Keratinocyte (primary cell): ENCODE measurements around the gene CACNA1C. TPM values are rescaled to one million over a fixed set of nuclear protein-coding genes. Genes with fewer than 3 reads are reported as not detected.

ENCODE experiments used
- DNase-seq: peaks from one replicate; pipeline ENCODE4 v3.0.0-alpha.2; 2011; ENCODE audit warnings: low read depth, missing footprints, low spot score
- FAIRE-seq: peaks from 2 replicates; lab custom pipeline; 2011; peaks lifted over from hg19 to GRCh38; lab: Jason Lieb, UNC
- H2AFZ ChIP-seq: 2 replicates; pipeline ENCODE4 v1.6.0; 2012; ENCODE audit warnings: low read length, control low read depth, inconsistent platforms; ENCODE audit not compliant: control insufficient read depth
- H3K27ac ChIP-seq: 2 replicates; pipeline ENCODE4 v1.5.1; 2011; ENCODE audit warnings: low read length; ENCODE audit not compliant: control insufficient read depth, insufficient read depth
- H3K27me3 ChIP-seq: 3 replicates; pipeline ENCODE4 v1.6.0; 2011; ENCODE audit warnings: low read length; ENCODE audit not compliant: control insufficient read depth, insufficient read depth; ENCODE audit errors: extremely low read depth
- H3K36me3 ChIP-seq, 2 experiments: 2 replicates in 1 of 2; 3 replicates in 1 of 2; pipeline ENCODE4 v1.5.1; 2011; ENCODE audit warnings: low read length in 2 of 2, mild to moderate bottlenecking in 1 of 2; ENCODE audit not compliant: control insufficient read depth in 2 of 2, insufficient read depth in 2 of 2; ENCODE audit errors: extremely low read depth in 1 of 2
- H3K4me1 ChIP-seq: 3 replicates; pipeline ENCODE4 v1.5.1; 2011; ENCODE audit warnings: low read length; ENCODE audit not compliant: control insufficient read depth, insufficient read depth; ENCODE audit errors: extremely low read depth
- H3K4me2 ChIP-seq: 3 replicates; pipeline ENCODE4 v1.6.0; 2011; ENCODE audit warnings: low read depth, low read length; ENCODE audit not compliant: control insufficient read depth, insufficient read depth; ENCODE audit errors: extremely low read depth
- H3K4me3 ChIP-seq, 3 experiments: fragments of 200-600 bp in 1 of 3; sonication (generic) in 1 of 3; 2 replicates in 2 of 3; 3 replicates in 1 of 3; pipeline ENCODE4 v1.5.1; 2011 to 2016; ENCODE audit warnings: low read length in 3 of 3, mild to moderate bottlenecking in 3 of 3, control low read depth in 2 of 3, inconsistent platforms in 1 of 3, low read depth in 1 of 3, mixed read lengths in 1 of 3, mixed run types in 1 of 3, moderate library complexity in 1 of 3; ENCODE audit not compliant: control insufficient read depth in 2 of 3, insufficient read depth in 2 of 3; ENCODE audit errors: extremely low read depth in 1 of 3
- H3K79me2 ChIP-seq: 2 replicates; pipeline ENCODE4 v1.6.0; 2012; ENCODE audit warnings: low read length; ENCODE audit not compliant: control insufficient read depth, insufficient read depth
- H3K9ac ChIP-seq: 3 replicates; pipeline ENCODE4 v1.6.0; 2011; ENCODE audit warnings: low read length; ENCODE audit not compliant: control insufficient read depth, insufficient read depth; ENCODE audit errors: extremely low read depth
- H3K9me1 ChIP-seq: 3 replicates; pipeline ENCODE4 v1.6.0; 2011; ENCODE audit warnings: low read length; ENCODE audit not compliant: control insufficient read depth, insufficient read depth; ENCODE audit errors: extremely low read depth
- H3K9me3 ChIP-seq: 2 replicates; pipeline ENCODE4 v1.5.1; 2012; ENCODE audit warnings: low read depth, low read length; ENCODE audit not compliant: control insufficient read depth
- H4K20me1 ChIP-seq: 3 replicates; pipeline ENCODE4 v1.6.0; 2011; ENCODE audit warnings: low read length; ENCODE audit not compliant: control insufficient read depth, insufficient read depth; ENCODE audit errors: extremely low read depth
- EZH2 ChIP-seq: IDR thresholded peaks from one replicate; pipeline ENCODE4 v1.6.1; 2012; ENCODE audit warnings: inconsistent platforms, mild to moderate bottlenecking, low read length, moderate library complexity
- dilution Hi-C: fragments of 300-500 bp; cut with MboI; formaldehyde crosslinking; loops from one replicate; pipeline ENCODE4 v1.7.0; 2020; ENCODE audit warnings: low sequenced_read_pairs; ENCODE audit not compliant: extremely low pct_ligation_motif_present
- polyA plus RNA-seq, 5 experiments: library from polyadenylated mRNA; depleted of rRNA in 3 of 5; stranded (reverse) in 3 of 5; stranded (forward) in 1 of 5; unstranded in 1 of 5; fragments of >200 nt; gene quantifications; 1 replicate in 1 of 5; 2 replicates in 3 of 5; 3 replicates in 1 of 5; pipeline versions ENCODE4 v1.2.1 to v1.2.3, GENCODE V29; 2011 to 2012; ENCODE audit warnings: missing spikeins in 2 of 5, low read depth in 1 of 5, low replicate concordance in 1 of 5
- TF ChIP-seq, protein P1 (sequence below), 3 experiments: IDR thresholded peaks in 1 of 3; conservative IDR thresholded peaks in 1 of 3; optimal IDR thresholded peaks in 1 of 3; 2 replicates in 2 of 3; 3 replicates in 1 of 3; pipeline versions ENCODE3 to v1.5.1; 2011; ENCODE audit warnings: low read length in 3 of 3, mild to moderate bottlenecking in 3 of 3, moderate library complexity in 2 of 3, control low read depth in 1 of 3, inconsistent platforms in 1 of 3; ENCODE audit not compliant: insufficient read depth in 2 of 3; ENCODE audit errors: extremely low read depth in 1 of 3

Gene CACNA1C
- polyA plus RNA-seq, 1 donor (not counting 4 experiments of a cell fraction or from before 2014, with no cell fraction given): not detected

DNA sequence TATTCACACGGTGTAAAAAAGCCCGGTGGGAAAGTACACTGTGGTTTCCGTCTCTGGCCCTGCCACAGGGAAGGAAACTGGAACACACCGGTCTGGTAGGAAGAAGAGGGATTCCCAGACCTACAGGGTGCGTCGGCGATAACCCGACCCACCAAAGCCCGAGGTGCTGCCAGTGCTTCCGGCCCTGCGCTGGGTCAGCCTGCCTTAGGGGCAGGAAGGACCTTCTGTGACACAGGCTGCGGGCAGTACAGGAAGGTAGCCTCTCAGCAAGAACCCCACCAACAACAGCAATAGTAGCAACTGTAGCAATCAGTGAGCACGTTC is 572.5 kb downstream of the CACNA1C start:
- DNase-seq (no peak), FAIRE-seq (no peak)
- Histone ChIP-seq H3K4me3 (no peak overlapping the region), H3K27me3 (peaks cover 15% of the 10 kb centered on the region), H3K9me3 (no peaks in the 10 kb centered on the region), H3K4me2 (no peak overlapping the region), H3K79me2 (no peaks in the 10 kb centered on the region), H3K9ac (no peak overlapping the region), H2AFZ (no peak overlapping the region), H3K27ac (no peak overlapping the region), H3K4me1 (no peaks in the 10 kb centered on the region), H3K9me1 (no peaks in the 10 kb centered on the region), H3K36me3 (no peaks in the 10 kb centered on the region), H4K20me1 (no peaks in the 10 kb centered on the region)
- no peak for TF ChIP-seq EZH2
- TF ChIP-seq, protein P1, sequence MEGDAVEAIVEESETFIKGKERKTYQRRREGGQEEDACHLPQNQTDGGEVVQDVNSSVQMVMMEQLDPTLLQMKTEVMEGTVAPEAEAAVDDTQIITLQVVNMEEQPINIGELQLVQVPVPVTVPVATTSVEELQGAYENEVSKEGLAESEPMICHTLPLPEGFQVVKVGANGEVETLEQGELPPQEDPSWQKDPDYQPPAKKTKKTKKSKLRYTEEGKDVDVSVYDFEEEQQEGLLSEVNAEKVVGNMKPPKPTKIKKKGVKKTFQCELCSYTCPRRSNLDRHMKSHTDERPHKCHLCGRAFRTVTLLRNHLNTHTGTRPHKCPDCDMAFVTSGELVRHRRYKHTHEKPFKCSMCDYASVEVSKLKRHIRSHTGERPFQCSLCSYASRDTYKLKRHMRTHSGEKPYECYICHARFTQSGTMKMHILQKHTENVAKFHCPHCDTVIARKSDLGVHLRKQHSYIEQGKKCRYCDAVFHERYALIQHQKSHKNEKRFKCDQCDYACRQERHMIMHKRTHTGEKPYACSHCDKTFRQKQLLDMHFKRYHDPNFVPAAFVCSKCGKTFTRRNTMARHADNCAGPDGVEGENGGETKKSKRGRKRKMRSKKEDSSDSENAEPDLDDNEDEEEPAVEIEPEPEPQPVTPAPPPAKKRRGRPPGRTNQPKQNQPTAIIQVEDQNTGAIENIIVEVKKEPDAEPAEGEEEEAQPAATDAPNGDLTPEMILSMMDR (optimal IDR thresholded peaks at IDR 0.05 in 1 of 3, IDR thresholded peaks at IDR 0.05 in 1 of 3, conservative IDR thresholded peaks at IDR 0.05 in 1 of 3; ENCODE audit: extremely low read depth in 1 of 3, insufficient read depth in 2 of 3, low read length in 3 of 3): no peak
- dilution Hi-C loops: no loop called here

DNA sequence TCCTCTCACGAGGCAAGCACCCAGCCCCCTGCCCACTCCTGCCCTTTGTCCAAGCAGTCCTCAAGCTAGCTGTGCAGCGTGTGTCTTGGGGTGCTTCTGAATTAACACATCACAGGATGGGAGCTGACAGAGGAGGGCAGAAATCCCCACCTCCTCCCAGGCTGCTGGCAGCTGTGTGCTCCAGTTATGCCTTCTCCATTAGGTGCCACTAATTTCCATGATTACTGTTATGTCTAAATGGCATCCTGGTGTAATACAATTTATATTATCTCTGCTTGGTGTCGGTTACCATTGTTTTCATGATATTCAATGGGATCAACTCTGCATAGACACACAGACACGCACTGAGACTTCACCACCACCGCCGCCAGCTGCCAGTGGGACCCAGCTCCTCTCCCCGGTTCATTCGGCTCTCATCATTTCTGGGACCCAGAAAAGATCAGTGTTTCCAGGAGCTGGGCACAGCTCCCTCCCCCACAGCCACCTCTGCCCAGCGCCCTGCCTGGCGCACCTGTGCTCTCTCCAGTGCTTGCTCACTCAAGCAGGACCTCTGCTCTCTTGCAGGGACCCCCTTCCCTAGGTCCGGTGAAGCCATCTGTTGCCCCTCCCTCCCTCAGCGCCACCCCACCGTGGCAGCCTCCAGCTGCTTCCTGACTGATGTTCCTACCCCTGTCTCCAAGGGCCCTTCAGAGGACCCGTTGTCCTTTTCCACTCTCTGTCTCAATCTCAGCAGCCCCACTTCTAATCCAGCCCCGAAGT is 574.5 kb downstream of the CACNA1C start:
- Histone ChIP-seq H4K20me1 (no peaks in the 10 kb centered on the region), H3K9me3 (no peaks in the 10 kb centered on the region), H3K4me2 (no peak overlapping the region), H3K27me3 (peaks cover 17% of the 10 kb centered on the region), H3K4me3 (no peak overlapping the region), H3K9me1 (no peaks in the 10 kb centered on the region), H3K36me3 (no peaks in the 10 kb centered on the region), H2AFZ (no peak overlapping the region), H3K9ac (no peak overlapping the region), H3K4me1 (no peaks in the 10 kb centered on the region), H3K79me2 (no peaks in the 10 kb centered on the region), H3K27ac (no peak overlapping the region)
- dilution Hi-C loops: no loop called here
- no peak for TF ChIP-seq EZH2
- TF ChIP-seq, protein P1 (optimal IDR thresholded peaks at IDR 0.05 in 1 of 3, IDR thresholded peaks at IDR 0.05 in 1 of 3, conservative IDR thresholded peaks at IDR 0.05 in 1 of 3; ENCODE audit: extremely low read depth in 1 of 3, insufficient read depth in 2 of 3, low read length in 3 of 3): no peak
- no peak for FAIRE-seq
- DNase-seq: no peak
